ENCODE data around the gene FZD8.

Gene FZD8

GRCh38 chr10:35613597-35614226 is 28.4 kb downstream of the FZD8 start:
- H3K27me3 ChIP-seq (ENCODE audit: low read depth, low read length), result no peaks in the 10 kb centered on the region
- no peaks in the 10 kb centered on the region for H3K9me3 ChIP-seq (ENCODE audit: control insufficient read depth in 1 of 2, low read length in 2 of 2)
- H3K36me3 ChIP-seq (ENCODE audit: control insufficient read depth in 1 of 2, insufficient read depth in 2 of 2, low read length in 2 of 2), result no peaks in the 10 kb centered on the region
- no peak overlapping the region for H3K4me3 ChIP-seq (ENCODE audit: low read depth in 1 of 2, low read length in 2 of 2)
- no peak overlapping the region for H3K27ac ChIP-seq (ENCODE audit: low read length)
- no peaks in the 10 kb centered on the region for H3K4me1 ChIP-seq (ENCODE audit: control insufficient read depth in 1 of 2, insufficient read depth in 2 of 2, low read length in 2 of 2)

GRCh38 chr10:35613107-35613440 is 29.0 kb downstream of the FZD8 start:
- Histone ChIP-seq H3K4me3 (ENCODE audit: low read depth in 1 of 2, low read length in 2 of 2) (no peak overlapping the region), H3K27me3 (ENCODE audit: low read depth, low read length) (peaks cover 4% of the 10 kb centered on the region), H3K36me3 (ENCODE audit: control insufficient read depth in 1 of 2, insufficient read depth in 2 of 2, low read length in 2 of 2) (no peaks in the 10 kb centered on the region)

GRCh38 chr10:35612385-35613106 is 29.6 kb downstream of the FZD8 start:
- Histone ChIP-seq H3K36me3 (ENCODE audit: control insufficient read depth in 1 of 2, insufficient read depth in 2 of 2, low read length in 2 of 2) (no peaks in the 10 kb centered on the region), H3K27me3 (ENCODE audit: low read depth, low read length) (peaks cover 8% of the 10 kb centered on the region), H3K27ac (ENCODE audit: low read length) (no peak overlapping the region), H3K9me3 (ENCODE audit: control insufficient read depth in 1 of 2, low read length in 2 of 2) (no peaks in the 10 kb centered on the region), H3K4me1 (ENCODE audit: control insufficient read depth in 1 of 2, insufficient read depth in 2 of 2, low read length in 2 of 2) (peaks cover 0 to 8% of the 10 kb centered on the region in 2 donors), H3K4me3 (ENCODE audit: low read depth in 1 of 2, low read length in 2 of 2) (no peak overlapping the region)

More at GRCh38 chr10:35613107-35613440, 29.0 kb downstream of the FZD8 start:
- no peak overlapping the region for H3K27ac ChIP-seq (ENCODE audit: low read length)
- peaks cover 0 to 3% of the 10 kb centered on the region in 2 donors for H3K4me1 ChIP-seq (ENCODE audit: control insufficient read depth in 1 of 2, insufficient read depth in 2 of 2, low read length in 2 of 2)
- H3K9me3 ChIP-seq (ENCODE audit: control insufficient read depth in 1 of 2, low read length in 2 of 2), result no peaks in the 10 kb centered on the region

GRCh38 chr10:35611750-35612149 is 30.3 kb downstream of the FZD8 start:
- Histone ChIP-seq H3K9me3 (ENCODE audit: control insufficient read depth in 1 of 2, low read length in 2 of 2) (no peaks in the 10 kb centered on the region), H3K27me3 (ENCODE audit: low read depth, low read length) (peaks cover 15% of the 10 kb centered on the region), H3K4me1 (ENCODE audit: control insufficient read depth in 1 of 2, insufficient read depth in 2 of 2, low read length in 2 of 2) (peaks cover 0 to 8% of the 10 kb centered on the region in 2 donors), H3K4me3 (ENCODE audit: low read depth in 1 of 2, low read length in 2 of 2) (no peak overlapping the region), H3K27ac (ENCODE audit: low read length) (no peak overlapping the region), H3K36me3 (ENCODE audit: control insufficient read depth in 1 of 2, insufficient read depth in 2 of 2, low read length in 2 of 2) (no peaks in the 10 kb centered on the region)

- peaks cover 15% of the 10 kb centered on the region for H3K27me3 ChIP-seq (ENCODE audit: low read depth, low read length)
- no peaks in the 10 kb centered on the region for H3K9me3 ChIP-seq (ENCODE audit: control insufficient read depth in 1 of 2, low read length in 2 of 2)
- peak overlapping the region in 1 of 2 donors; percentile 62 for H3K4me3 ChIP-seq (ENCODE audit: low read depth in 1 of 2, low read length in 2 of 2)
- H3K36me3 ChIP-seq (ENCODE audit: control insufficient read depth in 1 of 2, insufficient read depth in 2 of 2, low read length in 2 of 2), result no peaks in the 10 kb centered on the region
- H3K4me1 ChIP-seq (ENCODE audit: control insufficient read depth in 1 of 2, insufficient read depth in 2 of 2, low read length in 2 of 2), result peaks cover 0 to 8% of the 10 kb centered on the region in 2 donors
- H3K27ac ChIP-seq (ENCODE audit: low read length), result no peak overlapping the region
Observed at GRCh38 chr10:35608328-35608672, 33.8 kb downstream of the FZD8 start.

GRCh38 chr10:35607475-35608327 is 34.4 kb downstream of the FZD8 start:
- Histone ChIP-seq H3K27me3 (ENCODE audit: low read depth, low read length) (peaks cover 15% of the 10 kb centered on the region), H3K36me3 (ENCODE audit: control insufficient read depth in 1 of 2, insufficient read depth in 2 of 2, low read length in 2 of 2) (no peaks in the 10 kb centered on the region), H3K9me3 (ENCODE audit: control insufficient read depth in 1 of 2, low read length in 2 of 2) (no peaks in the 10 kb centered on the region), H3K4me3 (ENCODE audit: low read depth in 1 of 2, low read length in 2 of 2) (peak overlapping the region; percentile 33 to 62), H3K4me1 (ENCODE audit: control insufficient read depth in 1 of 2, insufficient read depth in 2 of 2, low read length in 2 of 2) (peaks cover 0 to 8% of the 10 kb centered on the region in 2 donors), H3K27ac (ENCODE audit: low read length) (no peak overlapping the region)

GRCh38 chr10:35606430-35606829 is 35.7 kb downstream of the FZD8 start:
- Histone ChIP-seq H3K27me3 (ENCODE audit: low read depth, low read length) (peaks cover 15% of the 10 kb centered on the region), H3K4me3 (ENCODE audit: low read depth in 1 of 2, low read length in 2 of 2) (no peak overlapping the region), H3K36me3 (ENCODE audit: control insufficient read depth in 1 of 2, insufficient read depth in 2 of 2, low read length in 2 of 2) (no peaks in the 10 kb centered on the region), H3K4me1 (ENCODE audit: control insufficient read depth in 1 of 2, insufficient read depth in 2 of 2, low read length in 2 of 2) (peaks cover 0 to 8% of the 10 kb centered on the region in 2 donors), H3K9me3 (ENCODE audit: control insufficient read depth in 1 of 2, low read length in 2 of 2) (no peaks in the 10 kb centered on the region), H3K27ac (ENCODE audit: low read length) (no peak overlapping the region)

GRCh38 chr10:35605191-35605590 is 36.9 kb downstream of the FZD8 start, which contains the start of gene GJD4:
Gene GJD4, plus strand, starts transcription at chr10:35605341. Its CDS starts 227 bp downstream, at chr10:35605568.
- Histone ChIP-seq H3K36me3 (ENCODE audit: control insufficient read depth in 1 of 2, insufficient read depth in 2 of 2, low read length in 2 of 2) (no peaks in the 10 kb centered on the region), H3K4me1 (ENCODE audit: control insufficient read depth in 1 of 2, insufficient read depth in 2 of 2, low read length in 2 of 2) (peaks cover 0 to 8% of the 10 kb centered on the region in 2 donors), H3K9me3 (ENCODE audit: control insufficient read depth in 1 of 2, low read length in 2 of 2) (peaks cover 0 to 3% of the 10 kb centered on the region in 2 donors), H3K4me3 (ENCODE audit: low read depth in 1 of 2, low read length in 2 of 2) (no peak within 1 kb of the TSS), H3K27me3 (ENCODE audit: low read depth, low read length) (peaks cover 15% of the 10 kb centered on the region), H3K27ac (ENCODE audit: low read length) (no peak within 1 kb of the TSS)

GRCh38 chr10:35600193-35600592 is 41.9 kb downstream of the FZD8 start:
- Histone ChIP-seq H3K4me1 (ENCODE audit: control insufficient read depth in 1 of 2, insufficient read depth in 2 of 2, low read length in 2 of 2) (no peaks in the 10 kb centered on the region), H3K4me3 (ENCODE audit: low read depth in 1 of 2, low read length in 2 of 2) (no peak overlapping the region), H3K27ac (ENCODE audit: low read length) (no peak overlapping the region), H3K9me3 (ENCODE audit: control insufficient read depth in 1 of 2, low read length in 2 of 2) (peaks cover 0 to 3% of the 10 kb centered on the region in 2 donors), H3K27me3 (ENCODE audit: low read depth, low read length) (no peaks in the 10 kb centered on the region), H3K36me3 (ENCODE audit: control insufficient read depth in 1 of 2, insufficient read depth in 2 of 2, low read length in 2 of 2) (no peaks in the 10 kb centered on the region)

- H3K36me3 ChIP-seq (ENCODE audit: control insufficient read depth in 1 of 2, insufficient read depth in 2 of 2, low read length in 2 of 2), result no peaks in the 10 kb centered on the region
- H3K4me1 ChIP-seq (ENCODE audit: control insufficient read depth in 1 of 2, insufficient read depth in 2 of 2, low read length in 2 of 2), result no peaks in the 10 kb centered on the region
- H3K9me3 ChIP-seq (ENCODE audit: control insufficient read depth in 1 of 2, low read length in 2 of 2), result peaks cover 0 to 3% of the 10 kb centered on the region in 2 donors
- H3K27ac ChIP-seq (ENCODE audit: low read length), result no peak overlapping the region
- no peaks in the 10 kb centered on the region for H3K27me3 ChIP-seq (ENCODE audit: low read depth, low read length)
- no peak overlapping the region for H3K4me3 ChIP-seq (ENCODE audit: low read depth in 1 of 2, low read length in 2 of 2)
Observed at GRCh38 chr10:35598379-35598778, 43.7 kb downstream of the FZD8 start.

GRCh38 chr10:35595106-35595505 is 47.0 kb downstream of the FZD8 start:
- Histone ChIP-seq H3K4me1 (ENCODE audit: control insufficient read depth in 1 of 2, insufficient read depth in 2 of 2, low read length in 2 of 2) (no peaks in the 10 kb centered on the region), H3K27ac (ENCODE audit: low read length) (no peak overlapping the region), H3K36me3 (ENCODE audit: control insufficient read depth in 1 of 2, insufficient read depth in 2 of 2, low read length in 2 of 2) (no peaks in the 10 kb centered on the region), H3K27me3 (ENCODE audit: low read depth, low read length) (no peaks in the 10 kb centered on the region), H3K4me3 (ENCODE audit: low read depth in 1 of 2, low read length in 2 of 2) (no peak overlapping the region), H3K9me3 (ENCODE audit: control insufficient read depth in 1 of 2, low read length in 2 of 2) (peaks cover 0 to 3% of the 10 kb centered on the region in 2 donors)

Measured in muscle layer of duodenum (tissue), 2 donors.